Measurements from ENCODE around the gene MGAT5B.
"Not testable (repeated sequence)": the region's sequence is repeated elsewhere in the genome, so short reads cannot be mapped to it uniquely, and the experiment has no call there.

DNA sequence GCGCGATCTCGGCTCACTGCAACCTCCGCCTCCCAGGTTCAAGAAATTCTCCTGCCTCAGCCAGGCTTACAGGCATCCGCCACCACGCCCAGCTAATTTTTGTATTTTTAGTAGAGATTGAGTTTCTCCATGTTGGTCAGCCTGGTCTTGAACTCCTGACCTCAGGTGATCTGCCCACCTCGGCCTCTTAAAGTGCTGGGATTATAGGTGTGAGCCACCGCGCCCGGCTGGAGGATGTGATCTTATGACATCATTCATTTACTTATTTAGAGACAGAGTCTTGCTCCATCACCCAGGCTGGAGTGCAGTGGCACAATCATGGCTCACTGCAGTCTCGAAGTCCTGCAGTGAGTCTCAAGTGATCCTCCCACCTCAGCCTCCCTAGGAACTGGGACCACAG lies 19.0 kb upstream of the MGAT5B start:
- TF ChIP-seq CTCF (conservative IDR thresholded peaks at IDR 0.05 in 1 of 2, IDR thresholded peaks at IDR 0.05 in 1 of 2; ENCODE audit: extremely low read depth in 1 of 2, insufficient read depth in 1 of 2, low read depth in 1 of 2, low read length in 2 of 2); EZH2 (IDR thresholded peaks at IDR 0.05; ENCODE audit: borderline replicate concordance, low read length): not testable (repeated sequence)
